Inflammatory macrophage treated with lipopolysaccharide for 4 hours (primary cell): Measurements from ENCODE around the gene ADARB2.
A peak's percentile ranks its signal among the peaks of the same experiment; 100 is the strongest.
"Not testable (repeated sequence)": the region's sequence is repeated elsewhere in the genome, so short reads cannot be mapped to it uniquely, and the experiment has no call there.

Source experiments
- DNase-seq: peaks from one replicate; pipeline ENCODE4 v3.0.0-alpha.2; 2020

ADARB2 gene

GRCh38 chr10:1173091-1173490, 564.2 kb downstream of the ADARB2 start:
- DNase-seq: no peak

- DNase-seq: no peak
Measured at GRCh38 chr10:1172256-1172984, 564.9 kb downstream of the ADARB2 start.

GRCh38 chr10:1171586-1171985, 565.7 kb downstream of the ADARB2 start:
- no peak for DNase-seq

- DNase-seq: no peak
Measured at GRCh38 chr10:1171182-1171581, 566.1 kb downstream of the ADARB2 start.

GRCh38 chr10:1170867-1171180, 566.5 kb downstream of the ADARB2 start:
- no peak for DNase-seq

- no peak for DNase-seq
Measured at GRCh38 chr10:1169981-1170866, 567.1 kb downstream of the ADARB2 start.

- DNase-seq: no peak
Measured at GRCh38 chr10:1169186-1169885, 568.0 kb downstream of the ADARB2 start.

GRCh38 chr10:1168763-1169162, 568.6 kb downstream of the ADARB2 start:
- DNase-seq: no peak

- DNase-seq: no peak
Measured at GRCh38 chr10:1166828-1167275, 570.5 kb downstream of the ADARB2 start.

- DNase-seq: no peak
Measured at GRCh38 chr10:1166101-1166827, 571.1 kb downstream of the ADARB2 start.

GRCh38 chr10:1163831-1164230, 573.5 kb downstream of the ADARB2 start:
- no peak for DNase-seq

- DNase-seq: no peak
Measured at GRCh38 chr10:1163204-1163660, 574.1 kb downstream of the ADARB2 start.

- DNase-seq: no peak
Measured at GRCh38 chr10:1162481-1163203, 574.7 kb downstream of the ADARB2 start.

- not testable (repeated sequence) for DNase-seq
Measured at GRCh38 chr10:1161315-1161673, 576.0 kb downstream of the ADARB2 start.

GRCh38 chr10:1160561-1161314, 576.6 kb downstream of the ADARB2 start:
- DNase-seq: no peak

- DNase-seq: peak; percentile 74
Measured at GRCh38 chr10:1159131-1160061, 577.9 kb downstream of the ADARB2 start.

GRCh38 chr10:1158536-1158935, 578.8 kb downstream of the ADARB2 start:
- not testable (repeated sequence) for DNase-seq

GRCh38 chr10:1158066-1158465, 579.3 kb downstream of the ADARB2 start:
- DNase-seq: no peak

GRCh38 chr10:1157615-1157933, 579.8 kb downstream of the ADARB2 start:
- no peak for DNase-seq

- DNase-seq: no peak
Measured at GRCh38 chr10:1156921-1157614, 580.3 kb downstream of the ADARB2 start.
